Epidermal melanocyte (primary cell): ENCODE measurements around the gene GNA12.

Source experiments
- DNase-seq: peaks from one replicate; pipeline ENCODE4 v3.0.0; 2011; ENCODE audit warnings: low spot score; ENCODE audit not compliant: insufficient read length

GNA12 gene

GRCh38 chr7:2785071-2785500 lies 59.0 kb downstream of the GNA12 start:
- DNase-seq = no peak

- DNase-seq = no peak
These were observed 61.5 kb downstream of the GNA12 start for GRCh38 chr7:2782565-2782964.

GRCh38 chr7:2782121-2782520 lies 62.0 kb downstream of the GNA12 start:
- DNase-seq = no peak

- DNase-seq = no peak
These were observed 62.5 kb downstream of the GNA12 start for GRCh38 chr7:2781636-2782035.

- DNase-seq = no peak
These were observed 65.1 kb downstream of the GNA12 start for GRCh38 chr7:2779051-2779450.

- DNase-seq = no peak
These were observed 66.1 kb downstream of the GNA12 start for GRCh38 chr7:2777898-2778535.

GRCh38 chr7:2776401-2776800 lies 67.7 kb downstream of the GNA12 start:
- DNase-seq = no peak

- no peak for DNase-seq
These were observed 68.3 kb downstream of the GNA12 start for GRCh38 chr7:2775785-2776184.

- no peak for DNase-seq
These were observed 68.7 kb downstream of the GNA12 start for GRCh38 chr7:2775376-2775775.

GRCh38 chr7:2774935-2775334 lies 69.2 kb downstream of the GNA12 start:
- no peak for DNase-seq

GRCh38 chr7:2774280-2774679 lies 69.8 kb downstream of the GNA12 start:
- DNase-seq = no peak

GRCh38 chr7:2773608-2774007 lies 70.5 kb downstream of the GNA12 start:
- DNase-seq = no peak

- DNase-seq = no peak
These were observed 72.8 kb downstream of the GNA12 start for GRCh38 chr7:2771274-2771731.

- no peak for DNase-seq
These were observed 79.5 kb downstream of the GNA12 start for GRCh38 chr7:2764621-2765020.

GRCh38 chr7:2763597-2763996 lies 80.5 kb downstream of the GNA12 start:
- DNase-seq = no peak

GRCh38 chr7:2761801-2762497 lies 82.2 kb downstream of the GNA12 start:
- DNase-seq = no peak

- DNase-seq = no peak
These were observed 82.9 kb downstream of the GNA12 start for GRCh38 chr7:2761131-2761624.

GRCh38 chr7:2760098-2760889 lies 83.8 kb downstream of the GNA12 start:
- DNase-seq = no peak

- DNase-seq = no peak
These were observed 84.4 kb downstream of the GNA12 start for GRCh38 chr7:2759736-2760097.

GRCh38 chr7:2758673-2759616 lies 85.2 kb downstream of the GNA12 start:
- DNase-seq = no peak
